NCI-H1436 (cell line): ENCODE measurements around the gene KASH5.
"Not testable (repeated sequence)": the region's sequence is repeated elsewhere in the genome, so short reads cannot be mapped to it uniquely, and the experiment has no call there.

Experiments used
- DNase-seq: peaks from one replicate; lab custom pipeline; 2025; lab: John Stamatoyannopoulos, UW

KASH5 gene

GRCh38 chr19:49455773-49456172, 67.7 kb downstream of the KASH5 start:
- DNase-seq: no peak

GRCh38 chr19:49456326-49456725, 68.3 kb downstream of the KASH5 start:
- no peak for DNase-seq

- DNase-seq: no peak
Observed at GRCh38 chr19:49458567-49458903, 70.5 kb downstream of the KASH5 start.

- DNase-seq: no peak
Observed at GRCh38 chr19:49459388-49459787, 71.3 kb downstream of the KASH5 start.

- DNase-seq: not testable (repeated sequence)
Observed at GRCh38 chr19:49461130-49461529, 73.1 kb downstream of the KASH5 start.

GRCh38 chr19:49461656-49462055, 73.6 kb downstream of the KASH5 start:
- no peak for DNase-seq

GRCh38 chr19:49462492-49462891, 74.4 kb downstream of the KASH5 start:
- DNase-seq: no peak

GRCh38 chr19:49463960-49464740, 76.1 kb downstream of the KASH5 start:
- no peak for DNase-seq

- DNase-seq: no peak
Observed at GRCh38 chr19:49465371-49465770, 77.3 kb downstream of the KASH5 start.
